Urothelium cell line (cell line): ENCODE data around the gene C4BPA.

Experiments used
- DNase-seq: peaks from one replicate; pipeline ENCODE4 v3.0.0; 2011; ENCODE audit warnings: low spot score, mixed read lengths
- FAIRE-seq: peaks from 2 replicates; lab custom pipeline; 2011; peaks lifted over from hg19 to GRCh38; lab: Jason Lieb, UNC

Gene C4BPA

GRCh38 chr1:207179036-207179435, 75.0 kb downstream of the C4BPA start:
- DNase-seq (no peak), FAIRE-seq (no peak)

GRCh38 chr1:207181847-207182246, 77.8 kb downstream of the C4BPA start:
- FAIRE-seq (no peak), DNase-seq (no peak)

- FAIRE-seq (no peak), DNase-seq (no peak)
Observed at GRCh38 chr1:207186503-207186902, 82.5 kb downstream of the C4BPA start.

- DNase-seq (no peak), FAIRE-seq (no peak)
Observed at GRCh38 chr1:207188901-207189300, 84.9 kb downstream of the C4BPA start.

- FAIRE-seq (no peak), DNase-seq (no peak)
Observed at GRCh38 chr1:207191061-207191460, 87.0 kb downstream of the C4BPA start.

- DNase-seq (no peak), FAIRE-seq (no peak)
Observed at GRCh38 chr1:207191776-207192175, 87.7 kb downstream of the C4BPA start.

GRCh38 chr1:207194197-207194596, 90.2 kb downstream of the C4BPA start:
- DNase-seq (no peak), FAIRE-seq (no peak)
